ENCODE measurements around the gene TMEM232.

- TF ChIP-seq POLR2A (IDR thresholded peaks at IDR 0.05) (no peak), CTCF (IDR thresholded peaks at IDR 0.05) (no peak), POLR2AphosphoS5 (IDR thresholded peaks at IDR 0.05) (no peak)
Measured at GRCh38 chr5:110753600-110753999, 27.1 kb upstream of the TMEM232 start.

Data from transverse colon (tissue), 4 donors.